Activated naive CD8-positive, alpha-beta T cell (primary cell): ENCODE results near the gene PCDH9.

Source experiments
- H3K27ac Mint-ChIP-seq: one replicate; pipeline ENCODE4 v1.8.0; 2021; ENCODE audit warnings: mixed read lengths
- H3K27me3 Mint-ChIP-seq: one replicate; pipeline ENCODE4 v1.8.0; 2021; ENCODE audit warnings: mixed read lengths
- H3K36me3 Mint-ChIP-seq: one replicate; pipeline ENCODE4 v1.8.0; 2021; ENCODE audit warnings: mixed read lengths
- H3K4me1 Mint-ChIP-seq: one replicate; pipeline ENCODE4 v1.8.0; 2021; ENCODE audit warnings: low read depth, mixed read lengths
- H3K4me3 Mint-ChIP-seq: one replicate; pipeline ENCODE4 v1.8.0; 2021; ENCODE audit warnings: mild to moderate bottlenecking, mixed read lengths
- H3K9me3 Mint-ChIP-seq: one replicate; pipeline ENCODE4 v1.8.0; 2021; ENCODE audit warnings: low read depth, mixed read lengths

PCDH9 gene

DNA sequence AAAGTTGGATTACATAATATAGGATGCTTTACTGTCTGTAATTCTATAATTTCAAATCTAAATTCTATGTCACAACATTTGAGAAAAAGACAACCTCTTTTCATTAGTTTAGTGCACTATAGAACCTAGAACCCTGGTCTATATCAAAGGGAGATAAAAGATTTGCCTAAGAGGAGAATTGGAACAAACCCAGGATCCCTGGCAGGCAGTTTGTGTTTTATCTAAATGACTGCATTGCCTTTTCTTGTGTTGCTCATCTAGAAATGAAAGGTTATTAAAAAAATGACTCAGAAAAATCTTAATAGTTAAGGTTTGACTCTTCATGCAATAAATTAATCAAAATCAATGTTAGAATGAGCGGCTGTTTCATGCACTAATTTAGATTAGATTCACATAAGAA, 96.7 kb downstream of the PCDH9 start:
- Mint-ChIP-seq H3K4me3 (no peak overlapping the region), H3K4me1 (peaks cover 2% of the 10 kb centered on the region), H3K9me3 (no peaks in the 10 kb centered on the region), H3K36me3 (no peaks in the 10 kb centered on the region), H3K27me3 (no peaks in the 10 kb centered on the region), H3K27ac (no peak overlapping the region)

DNA sequence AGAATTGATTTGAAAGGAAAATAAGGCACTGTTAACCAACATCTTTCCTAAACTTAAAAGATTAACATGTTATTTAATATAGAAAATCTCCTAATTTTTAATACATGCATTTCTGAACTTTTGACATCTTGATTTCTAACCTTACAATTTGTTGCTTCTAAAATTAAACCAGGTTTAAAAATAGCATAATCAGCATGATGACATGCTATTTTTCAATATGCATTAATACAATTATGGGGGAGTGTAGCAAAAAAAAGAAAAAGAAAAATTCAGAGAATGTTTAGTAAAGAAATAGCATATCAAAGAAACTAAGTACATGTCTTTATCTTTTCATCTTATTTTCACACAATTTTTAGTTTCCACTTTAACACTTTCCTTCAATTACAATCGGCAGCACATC, 98.7 kb downstream of the PCDH9 start:
- Mint-ChIP-seq H3K4me1 (peaks cover 2% of the 10 kb centered on the region), H3K36me3 (no peaks in the 10 kb centered on the region), H3K9me3 (no peaks in the 10 kb centered on the region), H3K27ac (no peak overlapping the region), H3K27me3 (no peaks in the 10 kb centered on the region), H3K4me3 (no peak overlapping the region)

DNA sequence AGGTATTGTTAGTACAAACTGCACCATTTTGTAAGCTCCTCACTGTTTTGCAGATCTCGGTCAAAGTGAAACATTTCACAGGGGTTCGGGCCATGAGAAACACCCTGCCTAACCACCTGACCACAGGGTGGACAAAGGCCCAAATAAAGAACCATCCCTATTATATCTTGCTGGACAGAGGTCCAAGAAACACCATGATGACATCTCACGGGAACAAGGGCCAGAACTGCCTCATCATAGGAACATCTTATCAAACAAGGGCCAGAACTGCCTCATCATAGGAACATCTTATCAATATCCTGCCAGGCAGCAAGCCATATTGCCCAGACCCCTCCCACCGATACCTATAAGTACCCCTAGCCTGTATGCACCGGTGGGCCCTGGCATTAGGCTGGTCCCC, 99.7 kb downstream of the PCDH9 start:
- Mint-ChIP-seq H3K9me3 (no peaks in the 10 kb centered on the region), H3K4me3 (no peak overlapping the region), H3K27ac (no peak overlapping the region), H3K36me3 (no peaks in the 10 kb centered on the region), H3K4me1 (peaks cover 2% of the 10 kb centered on the region), H3K27me3 (no peaks in the 10 kb centered on the region)

GRCh38 chr13:67128136-67128535, 102.0 kb downstream of the PCDH9 start:
- H3K27me3 Mint-ChIP-seq, result no peaks in the 10 kb centered on the region
- H3K27ac Mint-ChIP-seq, result no peak overlapping the region

GRCh38 chr13:67125681-67126080, 104.5 kb downstream of the PCDH9 start:
- H3K36me3 Mint-ChIP-seq, result no peaks in the 10 kb centered on the region
- no peaks in the 10 kb centered on the region for H3K9me3 Mint-ChIP-seq
- no peak overlapping the region for H3K4me3 Mint-ChIP-seq
- no peaks in the 10 kb centered on the region for H3K27me3 Mint-ChIP-seq
- H3K27ac Mint-ChIP-seq, result no peak overlapping the region
- H3K4me1 Mint-ChIP-seq, result no peaks in the 10 kb centered on the region

More at GRCh38 chr13:67128136-67128535, 102.0 kb downstream of the PCDH9 start:
- H3K4me3 Mint-ChIP-seq, result no peak overlapping the region
- no peaks in the 10 kb centered on the region for H3K9me3 Mint-ChIP-seq
- H3K4me1 Mint-ChIP-seq, result no peaks in the 10 kb centered on the region
- H3K36me3 Mint-ChIP-seq, result no peaks in the 10 kb centered on the region

GRCh38 chr13:67123165-67123564, 107.0 kb downstream of the PCDH9 start:
- Mint-ChIP-seq H3K9me3 (no peaks in the 10 kb centered on the region), H3K36me3 (no peaks in the 10 kb centered on the region), H3K27ac (no peak overlapping the region), H3K4me1 (no peaks in the 10 kb centered on the region), H3K27me3 (no peaks in the 10 kb centered on the region), H3K4me3 (no peak overlapping the region)

DNA sequence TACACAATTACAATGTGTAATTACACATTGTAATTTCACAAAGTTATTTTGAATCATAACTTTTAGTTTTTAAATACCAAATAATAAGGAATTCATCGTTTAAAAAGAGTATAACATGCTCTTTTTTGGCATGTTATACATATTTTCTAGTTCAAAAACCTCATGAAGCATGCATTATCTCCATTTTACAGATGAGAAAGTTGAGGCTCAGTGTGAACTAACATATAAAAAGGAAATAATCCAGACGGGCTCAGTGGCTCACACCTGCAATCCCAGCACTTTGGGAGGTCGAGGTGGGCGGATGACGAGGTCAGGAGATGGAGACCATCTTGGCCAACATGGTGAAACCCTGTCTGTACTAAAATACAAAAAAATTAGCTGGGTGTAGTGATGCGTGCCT, 107.9 kb downstream of the PCDH9 start:
- H3K27ac Mint-ChIP-seq, result no peak overlapping the region
- H3K27me3 Mint-ChIP-seq, result no peaks in the 10 kb centered on the region
- H3K9me3 Mint-ChIP-seq, result no peaks in the 10 kb centered on the region
- no peak overlapping the region for H3K4me3 Mint-ChIP-seq
- H3K4me1 Mint-ChIP-seq, result no peaks in the 10 kb centered on the region
- no peaks in the 10 kb centered on the region for H3K36me3 Mint-ChIP-seq

- Mint-ChIP-seq H3K27ac (no peak overlapping the region), H3K36me3 (no peaks in the 10 kb centered on the region), H3K27me3 (no peaks in the 10 kb centered on the region), H3K4me3 (no peak overlapping the region), H3K4me1 (no peaks in the 10 kb centered on the region), H3K9me3 (no peaks in the 10 kb centered on the region)
Observed at GRCh38 chr13:67120872-67121531, 109.1 kb downstream of the PCDH9 start.

DNA sequence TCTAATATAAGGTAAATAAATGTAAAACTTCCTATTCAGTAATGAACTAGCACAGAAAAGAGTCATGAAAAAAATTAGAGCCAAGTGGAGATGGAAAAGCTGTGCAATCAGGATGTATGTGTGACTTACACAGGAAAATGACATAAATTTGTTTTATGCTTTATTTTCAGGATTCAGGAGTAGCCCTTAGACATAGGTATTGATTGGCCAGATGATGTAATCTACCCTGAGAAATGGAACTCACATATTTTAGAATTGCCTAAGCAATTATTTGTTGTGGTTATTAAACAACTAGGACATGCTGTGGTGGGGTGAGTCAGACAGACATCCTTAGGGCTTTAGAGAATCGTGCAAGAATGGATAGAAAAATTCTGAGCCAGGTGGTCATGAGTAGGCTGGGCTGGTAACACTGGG, 110.6 kb downstream of the PCDH9 start:
- Mint-ChIP-seq H3K27ac (no peak overlapping the region), H3K27me3 (no peaks in the 10 kb centered on the region), H3K4me1 (no peaks in the 10 kb centered on the region), H3K9me3 (no peaks in the 10 kb centered on the region), H3K36me3 (no peaks in the 10 kb centered on the region), H3K4me3 (no peak overlapping the region)

GRCh38 chr13:67118277-67118676, 111.9 kb downstream of the PCDH9 start:
- no peaks in the 10 kb centered on the region for H3K27me3 Mint-ChIP-seq
- no peaks in the 10 kb centered on the region for H3K4me1 Mint-ChIP-seq
- no peaks in the 10 kb centered on the region for H3K36me3 Mint-ChIP-seq
- H3K27ac Mint-ChIP-seq, result no peak overlapping the region
- no peak overlapping the region for H3K4me3 Mint-ChIP-seq
- H3K9me3 Mint-ChIP-seq, result no peaks in the 10 kb centered on the region

GRCh38 chr13:67117010-67117550, 113.1 kb downstream of the PCDH9 start:
- H3K27me3 Mint-ChIP-seq, result no peaks in the 10 kb centered on the region
- H3K4me3 Mint-ChIP-seq, result no peak overlapping the region

GRCh38 chr13:67107979-67108378, 122.2 kb downstream of the PCDH9 start:
- Mint-ChIP-seq H3K27ac (no peak overlapping the region), H3K4me1 (no peaks in the 10 kb centered on the region), H3K9me3 (peaks cover 3% of the 10 kb centered on the region), H3K36me3 (no peaks in the 10 kb centered on the region), H3K27me3 (no peaks in the 10 kb centered on the region), H3K4me3 (no peak overlapping the region)

More at GRCh38 chr13:67117010-67117550, 113.1 kb downstream of the PCDH9 start:
- Mint-ChIP-seq H3K36me3 (no peaks in the 10 kb centered on the region), H3K4me1 (no peaks in the 10 kb centered on the region), H3K9me3 (no peaks in the 10 kb centered on the region), H3K27ac (no peak overlapping the region)

GRCh38 chr13:67106502-67107057, 123.6 kb downstream of the PCDH9 start:
- Mint-ChIP-seq H3K36me3 (no peaks in the 10 kb centered on the region), H3K4me1 (no peaks in the 10 kb centered on the region), H3K27ac (no peak overlapping the region), H3K27me3 (no peaks in the 10 kb centered on the region), H3K4me3 (no peak overlapping the region), H3K9me3 (peaks cover 3% of the 10 kb centered on the region)

DNA sequence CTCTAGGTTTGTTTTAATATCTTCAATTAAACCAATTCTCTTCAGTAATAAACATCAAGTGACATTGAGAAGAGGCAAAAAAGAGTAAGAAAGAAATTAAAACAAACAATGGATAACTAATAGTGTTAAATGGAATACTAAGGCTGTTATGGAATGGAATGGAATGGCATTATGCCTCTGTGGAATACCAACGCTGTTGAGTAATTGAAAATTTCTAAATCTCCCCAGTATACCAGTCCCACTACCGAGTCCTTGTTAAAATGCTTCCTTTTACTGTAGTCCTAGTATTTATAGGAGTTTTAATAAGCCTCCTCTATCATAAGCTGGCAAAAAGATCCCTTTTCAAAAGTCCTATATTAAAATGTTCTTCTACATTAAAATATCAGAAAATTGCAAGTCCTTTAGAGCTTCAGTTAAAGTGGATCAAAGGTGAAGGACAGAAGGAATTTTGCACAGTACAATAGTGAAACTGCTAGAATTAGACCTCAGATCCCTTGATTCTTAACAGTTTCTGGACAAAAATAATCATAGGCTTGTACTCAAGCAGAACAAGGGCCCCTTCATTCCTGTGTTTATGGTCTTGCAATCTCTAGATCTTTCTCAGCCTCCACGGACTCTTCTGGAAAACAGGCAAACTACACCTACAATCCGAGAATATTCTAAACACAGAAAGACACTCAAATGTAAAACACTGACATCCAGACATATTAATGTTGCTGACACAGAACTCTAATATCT, 128.2 kb downstream of the PCDH9 start:
- Mint-ChIP-seq H3K4me1 (no peaks in the 10 kb centered on the region), H3K27me3 (no peaks in the 10 kb centered on the region), H3K4me3 (no peak overlapping the region), H3K9me3 (peaks cover 3% of the 10 kb centered on the region), H3K36me3 (no peaks in the 10 kb centered on the region), H3K27ac (no peak overlapping the region)

DNA sequence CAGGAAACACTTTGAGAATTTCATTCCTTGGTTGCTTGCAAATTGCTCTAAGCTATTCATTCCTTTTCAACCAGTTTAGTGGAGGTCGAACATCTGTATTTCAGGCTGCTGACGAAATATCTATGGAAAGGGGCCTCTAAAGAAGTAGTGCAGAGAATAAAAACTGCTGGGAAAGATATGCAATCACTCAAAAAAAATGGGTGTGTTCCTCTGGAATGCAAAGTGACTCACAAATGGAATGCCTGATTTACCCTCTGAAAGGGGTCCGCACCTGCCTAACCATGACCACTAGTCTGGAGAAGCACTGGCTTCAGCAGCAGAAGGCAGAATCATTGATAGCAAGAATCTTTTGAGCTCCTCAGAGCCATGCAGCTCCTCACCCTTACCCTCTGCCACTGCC, 129.4 kb downstream of the PCDH9 start:
- no peak overlapping the region for H3K4me3 Mint-ChIP-seq
- no peaks in the 10 kb centered on the region for H3K9me3 Mint-ChIP-seq
- H3K36me3 Mint-ChIP-seq, result no peaks in the 10 kb centered on the region
- no peak overlapping the region for H3K27ac Mint-ChIP-seq
- H3K4me1 Mint-ChIP-seq, result no peaks in the 10 kb centered on the region
- no peaks in the 10 kb centered on the region for H3K27me3 Mint-ChIP-seq
